GM12878 (cell line): Measurements from ENCODE around the gene LGMN. TPM values are rescaled to one million over a fixed set of nuclear protein-coding genes. Genes with fewer than 3 reads are reported as not detected.

Experiments
- ATAC-seq: fragments of 200-7000 bp; cut with Tn5 transposase; 3 replicates; pipeline ENCODE4 v1.9.1; 2020; ENCODE audit warnings: mild to moderate bottlenecking, moderate library complexity
- BruUV-seq: library from RNA; stranded (reverse); fragments of 400-500 nt; replicated peaks from 2 replicates; lab custom pipeline; 2021; lab: Mats Ljungman, UMichigan
- CTCF ChIA-PET: fragments of 300-600 bp; sonication (Branson Sonifier 250); formaldehyde crosslinking; extraction: SDS; loops from one replicate; lab custom pipeline; 2021; ENCODE audit warnings: inconsistent platforms; lab: Yijun Ruan, JAX
- POLR2A ChIA-PET: fragments of 350-600 bp; formaldehyde crosslinking; extraction: SDS; loops from one replicate; lab custom pipeline; 2021; ENCODE audit warnings: inconsistent platforms; lab: Charles Lee
- RAD21 ChIA-PET: fragments of 300-600 bp; sonication (Branson Sonifier 250); formaldehyde crosslinking; loops from one replicate; lab custom pipeline; 2023; ENCODE audit warnings: antibody characterized with exemption; ENCODE audit not compliant: unreplicated experiment; lab: Charles Lee
- SMC1A ChIA-PET: fragments of 300-600 bp; sonication (Branson Sonifier 250); formaldehyde crosslinking; loops from one replicate; lab custom pipeline; 2023; ENCODE audit not compliant: unreplicated experiment, uncharacterized antibody; lab: Charles Lee
- DNase-seq: peaks from one replicate; pipeline ENCODE4 v3.0.0-alpha.2; 2011; ENCODE audit warnings: low read depth, low spot score
- FAIRE-seq: peaks from 3 replicates; lab custom pipeline; 2011; peaks lifted over from hg19 to GRCh38; lab: Jason Lieb, UNC
- H2AFZ ChIP-seq: 2 replicates; pipeline ENCODE4 v1.6.0; 2011; ENCODE audit warnings: low read depth, low read length, control low read depth; ENCODE audit not compliant: control insufficient read depth
- H3K27ac ChIP-seq: 2 replicates; pipeline ENCODE4 v1.5.1; 2011; ENCODE audit warnings: control low read depth; ENCODE audit not compliant: control insufficient read depth, insufficient read depth
- H3K27me3 ChIP-seq, 2 experiments: replicated peaks in 1 of 2; 2 replicates each; pipeline versions ENCODE4 v1.6.0 to v1.6.1; 2011; ENCODE audit warnings: low read length in 1 of 2; ENCODE audit not compliant: control insufficient read depth in 2 of 2, insufficient read depth in 2 of 2
- H3K36me3 ChIP-seq, 2 experiments: 2 replicates each; pipeline ENCODE4 v1.5.1; 2011; ENCODE audit warnings: low read length in 1 of 2; ENCODE audit not compliant: control insufficient read depth in 2 of 2, insufficient read depth in 2 of 2
- H3K4me1 ChIP-seq: 2 replicates; pipeline ENCODE4 v1.6.1; 2011; ENCODE audit warnings: mild to moderate bottlenecking, low read length, moderate library complexity, mixed read lengths; ENCODE audit not compliant: control insufficient read depth, insufficient read depth
- H3K4me2 ChIP-seq: 2 replicates; pipeline ENCODE4 v1.6.0; 2011; ENCODE audit warnings: control low read depth; ENCODE audit not compliant: control insufficient read depth, insufficient read depth
- H3K4me3 ChIP-seq: fragments of 200-600 bp; sonication (generic); 2 replicates; pipeline ENCODE4 v1.5.1; 2016
- H3K79me2 ChIP-seq: 2 replicates; pipeline ENCODE4 v1.6.0; 2011; ENCODE audit warnings: low read length; ENCODE audit not compliant: control insufficient read depth, insufficient read depth
- H3K9ac ChIP-seq: 2 replicates; pipeline ENCODE4 v1.8.0; 2011; ENCODE audit warnings: low read length, control low read depth, mixed read lengths; ENCODE audit not compliant: control insufficient read depth, insufficient read depth
- H3K9me3 ChIP-seq: replicated peaks from 3 replicates; pipeline ENCODE4 v1.5.1; 2011; ENCODE audit warnings: mild to moderate bottlenecking, low read length; ENCODE audit not compliant: control insufficient read depth, insufficient read depth
- H4K20me1 ChIP-seq: 2 replicates; pipeline ENCODE4 v1.6.0; 2011; ENCODE audit not compliant: control insufficient read depth, insufficient read depth
- ASH2L ChIP-seq: fragments of 300-600, 200-600 bp; sonication (generic); IDR thresholded peaks from 2 replicates; pipeline ENCODE4 v1.6.1; 2017; ENCODE audit warnings: low read depth, mild to moderate bottlenecking, borderline replicate concordance
- BMI1 ChIP-seq: fragments of 450-650 bp; IDR thresholded peaks from 2 replicates; pipeline ENCODE4 v1.6.1; 2016; ENCODE audit warnings: mild to moderate bottlenecking, moderate library complexity, borderline replicate concordance
- IKZF1 ChIP-seq: fragments of 450-650 bp; conservative IDR thresholded peaks from 2 replicates; pipeline ENCODE4 v1.6.1; 2017; ENCODE audit warnings: antibody characterized with exemption, mild to moderate bottlenecking
- MEF2B ChIP-seq: fragments of 450-650 bp; IDR thresholded peaks from 2 replicates; pipeline ENCODE4 v1.6.1; 2018; ENCODE audit warnings: mild to moderate bottlenecking, moderate library complexity; ENCODE audit not compliant: partially characterized antibody, poor library complexity, severe bottlenecking
- POU2F2 ChIP-seq: IDR thresholded peaks from 3 replicates; pipeline ENCODE4 v1.6.1; 2011; ENCODE audit warnings: low read depth, mild to moderate bottlenecking, low read length, borderline replicate concordance
- RUNX3 ChIP-seq: IDR thresholded peaks from 2 replicates; pipeline ENCODE4 v1.6.1; 2012; ENCODE audit warnings: low read length, inconsistent platforms
- STAT3 ChIP-seq: IDR thresholded peaks from 2 replicates; pipeline ENCODE4 v1.6.1; 2011; ENCODE audit warnings: low read depth, low read length, improper control_type of control experiment
- TCF12 ChIP-seq: IDR thresholded peaks from 2 replicates; pipeline ENCODE4 v1.6.1; 2011; ENCODE audit warnings: low read depth, mild to moderate bottlenecking, low read length
- WGBS: methylation state at CpG from one replicate; pipeline ENCODE4 v1.1.6; 2016; ENCODE audit warnings: low lambda C conversion rate; ENCODE audit not compliant: insufficient replicate concordance, insufficient coverage; ENCODE audit errors: missing lambda C conversion rate; 5-methylcytosine and 5-hydroxymethylcytosine counted together
- in situ Hi-C: fragments of 300-500 bp; cut with MboI; formaldehyde crosslinking; loops from 9 replicates; pipeline ENCODE4 v1.14.3; 2018; ENCODE audit warnings: mixed read lengths
- intact Hi-C: fragments of 100-400 bp; cut with micrococcal nuclease; formaldehyde crosslinking; loops from one replicate; pipeline ENCODE4 v1.14.2; 2022; ENCODE audit not compliant: unreplicated experiment
- polyA plus RNA-seq, 11 experiments: library from polyadenylated mRNA; depleted of rRNA in 4 of 11; unstranded in 6 of 11; stranded (reverse) in 5 of 11; fragments of >200 nt; fragmentation: Nextera tagmentation in 4 of 11; fragmentation: Illumina TruSeq in 1 of 11; extraction: Ambion mirVana in 4 of 11; extraction: Trizol in 1 of 11; gene quantifications; 1 replicate in 1 of 11; 2 replicates in 10 of 11; pipeline versions ENCODE4 v1.2.1 to v1.2.3, GENCODE V29; 2011 to 2016; ENCODE audit warnings: inconsistent platforms in 2 of 11, missing spikeins in 2 of 11, low read depth in 1 of 11
- total RNA-seq, 4 experiments: library from RNA; depleted of rRNA in 3 of 4; stranded (reverse); fragments of >200 nt in 3 of 4; fragmentation: Illumina TruSeq in 1 of 4; extraction: Trizol in 1 of 4; gene quantifications; 2 replicates each; pipeline versions ENCODE4 v1.2.1 to v1.2.3, GENCODE V29; 2013 to 2021
- TF ChIP-seq, protein P1 (sequence below): fragments of 150-350 bp; IDR thresholded peaks from 2 replicates; pipeline ENCODE4 v1.6.1; 2016; ENCODE audit warnings: low read depth, low read length
- TF ChIP-seq, protein P2 (sequence below): IDR thresholded peaks from 2 replicates; pipeline ENCODE4 v1.6.1; 2012; ENCODE audit warnings: low read length, inconsistent platforms
- TF ChIP-seq, protein P3 (sequence below): fragments of 450-650 bp; IDR thresholded peaks from 2 replicates; pipeline ENCODE4 v1.6.1; 2017; ENCODE audit warnings: mild to moderate bottlenecking, moderate library complexity

LGMN gene
- total and polyA plus RNA-seq, 10 of the 15 experiments (the other 5 are each of a cell fraction or from before 2014, with no cell fraction given): 0.71 to 192 (median 3.9) TPM

DNA sequence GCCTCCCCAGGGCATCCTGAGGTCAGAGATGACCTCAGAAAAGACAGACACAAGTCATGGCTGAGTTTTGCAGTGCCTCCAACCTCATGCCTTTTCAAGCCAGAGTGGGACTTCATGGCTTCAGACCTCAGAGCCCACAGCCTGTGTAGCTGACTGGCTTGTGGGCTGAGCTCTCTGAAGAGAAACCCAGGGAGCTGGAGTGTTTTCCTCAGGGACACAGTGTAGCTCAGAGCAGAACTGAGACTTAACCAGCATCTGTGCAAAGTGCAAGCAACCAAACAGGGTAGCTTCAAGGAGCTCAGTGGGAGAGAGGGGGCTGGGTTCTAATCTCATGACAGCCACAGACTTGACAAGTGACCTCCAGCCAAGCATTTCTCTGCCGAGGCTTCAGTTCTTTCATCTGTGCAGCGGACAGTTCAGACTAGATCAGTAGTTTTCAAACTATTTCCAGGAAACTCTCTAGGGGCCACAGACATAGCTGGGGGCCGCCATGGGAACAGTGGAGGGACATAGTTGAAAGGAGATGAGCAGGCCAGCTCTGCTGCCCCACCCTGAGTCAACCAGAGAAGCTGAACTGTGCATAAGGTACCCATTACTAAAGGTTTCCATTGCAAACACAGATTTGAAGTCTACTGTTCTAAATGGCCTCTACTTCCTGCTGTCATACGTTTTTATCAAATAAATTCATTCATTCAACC lies 80.0 kb downstream of the LGMN start:
- Histone ChIP-seq H2AFZ (no peak overlapping the region), H4K20me1 (no peaks in the 10 kb centered on the region), H3K27ac (peak overlapping the region; percentile 4; the same call in 1 of the 2 replicates), H3K9me3 (no peaks in the 10 kb centered on the region; the same call in 2 of the 3 replicates), H3K36me3 (peaks cover 0 to 4% of the 10 kb centered on the region in 2 experiments; a peak in 1 of 4 replicates), H3K4me2 (no peak overlapping the region), H3K4me1 (peaks cover 27% of the 10 kb centered on the region), H3K27me3 (no peaks in the 10 kb centered on the region), H3K79me2 (no peaks in the 10 kb centered on the region), H3K9ac (no peak overlapping the region), H3K4me3 (no peak overlapping the region)
- ChIA-PET SMC1A (interaction anchor here (0.6 to 1.9 kb wide), 10 partner anchors 8 to 411 kb away, joined by 3 to 9 read pairs (median 4); no protein-coding TSS in a partner anchor), CTCF (interaction anchor here (1.0 to 1.8 kb wide), 7 partner anchors 9 to 207 kb away, joined by 3 to 12 read pairs (median 4); no protein-coding TSS in a partner anchor), POLR2A (interaction anchor here (1.2 to 1.6 kb wide), 3 partner anchors 8 to 35 kb away, joined by 3 to 8 read pairs (median 5); no protein-coding TSS in a partner anchor), RAD21 (interaction anchor here (1.0 to 1.3 kb wide), 6 partner anchors 8 to 154 kb away, joined by 3 to 13 read pairs (median 6); no protein-coding TSS in a partner anchor)
- peak; percentile 59 for ATAC-seq
- intact Hi-C loops (no loop called here), in situ Hi-C loops (no loop called here)
- WGBS: 8% methylated on average over 4 of the region's 4 CpGs
- BruUV-seq: no TSS peak
- FAIRE-seq: no peak
- DNase-seq: no peak
- TF ChIP-seq STAT3: no peak
- no peak for TF ChIP-seq BMI1
- no peak for TF ChIP-seq TCF12
- TF ChIP-seq, protein P1, sequence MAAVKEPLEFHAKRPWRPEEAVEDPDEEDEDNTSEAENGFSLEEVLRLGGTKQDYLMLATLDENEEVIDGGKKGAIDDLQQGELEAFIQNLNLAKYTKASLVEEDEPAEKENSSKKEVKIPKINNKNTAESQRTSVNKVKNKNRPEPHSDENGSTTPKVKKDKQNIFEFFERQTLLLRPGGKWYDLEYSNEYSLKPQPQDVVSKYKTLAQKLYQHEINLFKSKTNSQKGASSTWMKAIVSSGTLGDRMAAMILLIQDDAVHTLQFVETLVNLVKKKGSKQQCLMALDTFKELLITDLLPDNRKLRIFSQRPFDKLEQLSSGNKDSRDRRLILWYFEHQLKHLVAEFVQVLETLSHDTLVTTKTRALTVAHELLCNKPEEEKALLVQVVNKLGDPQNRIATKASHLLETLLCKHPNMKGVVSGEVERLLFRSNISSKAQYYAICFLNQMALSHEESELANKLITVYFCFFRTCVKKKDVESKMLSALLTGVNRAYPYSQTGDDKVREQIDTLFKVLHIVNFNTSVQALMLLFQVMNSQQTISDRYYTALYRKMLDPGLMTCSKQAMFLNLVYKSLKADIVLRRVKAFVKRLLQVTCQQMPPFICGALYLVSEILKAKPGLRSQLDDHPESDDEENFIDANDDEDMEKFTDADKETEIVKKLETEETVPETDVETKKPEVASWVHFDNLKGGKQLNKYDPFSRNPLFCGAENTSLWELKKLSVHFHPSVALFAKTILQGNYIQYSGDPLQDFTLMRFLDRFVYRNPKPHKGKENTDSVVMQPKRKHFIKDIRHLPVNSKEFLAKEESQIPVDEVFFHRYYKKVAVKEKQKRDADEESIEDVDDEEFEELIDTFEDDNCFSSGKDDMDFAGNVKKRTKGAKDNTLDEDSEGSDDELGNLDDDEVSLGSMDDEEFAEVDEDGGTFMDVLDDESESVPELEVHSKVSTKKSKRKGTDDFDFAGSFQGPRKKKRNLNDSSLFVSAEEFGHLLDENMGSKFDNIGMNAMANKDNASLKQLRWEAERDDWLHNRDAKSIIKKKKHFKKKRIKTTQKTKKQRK: no peak
- TF ChIP-seq IKZF1: peak; percentile 30; the same call in 1 of the 2 replicates
- TF ChIP-seq RUNX3: peak; percentile 21; the same call in 1 of the 2 replicates
- TF ChIP-seq, protein P2, sequence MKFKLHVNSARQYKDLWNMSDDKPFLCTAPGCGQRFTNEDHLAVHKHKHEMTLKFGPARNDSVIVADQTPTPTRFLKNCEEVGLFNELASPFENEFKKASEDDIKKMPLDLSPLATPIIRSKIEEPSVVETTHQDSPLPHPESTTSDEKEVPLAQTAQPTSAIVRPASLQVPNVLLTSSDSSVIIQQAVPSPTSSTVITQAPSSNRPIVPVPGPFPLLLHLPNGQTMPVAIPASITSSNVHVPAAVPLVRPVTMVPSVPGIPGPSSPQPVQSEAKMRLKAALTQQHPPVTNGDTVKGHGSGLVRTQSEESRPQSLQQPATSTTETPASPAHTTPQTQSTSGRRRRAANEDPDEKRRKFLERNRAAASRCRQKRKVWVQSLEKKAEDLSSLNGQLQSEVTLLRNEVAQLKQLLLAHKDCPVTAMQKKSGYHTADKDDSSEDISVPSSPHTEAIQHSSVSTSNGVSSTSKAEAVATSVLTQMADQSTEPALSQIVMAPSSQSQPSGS: no peak
- TF ChIP-seq, protein P3, sequence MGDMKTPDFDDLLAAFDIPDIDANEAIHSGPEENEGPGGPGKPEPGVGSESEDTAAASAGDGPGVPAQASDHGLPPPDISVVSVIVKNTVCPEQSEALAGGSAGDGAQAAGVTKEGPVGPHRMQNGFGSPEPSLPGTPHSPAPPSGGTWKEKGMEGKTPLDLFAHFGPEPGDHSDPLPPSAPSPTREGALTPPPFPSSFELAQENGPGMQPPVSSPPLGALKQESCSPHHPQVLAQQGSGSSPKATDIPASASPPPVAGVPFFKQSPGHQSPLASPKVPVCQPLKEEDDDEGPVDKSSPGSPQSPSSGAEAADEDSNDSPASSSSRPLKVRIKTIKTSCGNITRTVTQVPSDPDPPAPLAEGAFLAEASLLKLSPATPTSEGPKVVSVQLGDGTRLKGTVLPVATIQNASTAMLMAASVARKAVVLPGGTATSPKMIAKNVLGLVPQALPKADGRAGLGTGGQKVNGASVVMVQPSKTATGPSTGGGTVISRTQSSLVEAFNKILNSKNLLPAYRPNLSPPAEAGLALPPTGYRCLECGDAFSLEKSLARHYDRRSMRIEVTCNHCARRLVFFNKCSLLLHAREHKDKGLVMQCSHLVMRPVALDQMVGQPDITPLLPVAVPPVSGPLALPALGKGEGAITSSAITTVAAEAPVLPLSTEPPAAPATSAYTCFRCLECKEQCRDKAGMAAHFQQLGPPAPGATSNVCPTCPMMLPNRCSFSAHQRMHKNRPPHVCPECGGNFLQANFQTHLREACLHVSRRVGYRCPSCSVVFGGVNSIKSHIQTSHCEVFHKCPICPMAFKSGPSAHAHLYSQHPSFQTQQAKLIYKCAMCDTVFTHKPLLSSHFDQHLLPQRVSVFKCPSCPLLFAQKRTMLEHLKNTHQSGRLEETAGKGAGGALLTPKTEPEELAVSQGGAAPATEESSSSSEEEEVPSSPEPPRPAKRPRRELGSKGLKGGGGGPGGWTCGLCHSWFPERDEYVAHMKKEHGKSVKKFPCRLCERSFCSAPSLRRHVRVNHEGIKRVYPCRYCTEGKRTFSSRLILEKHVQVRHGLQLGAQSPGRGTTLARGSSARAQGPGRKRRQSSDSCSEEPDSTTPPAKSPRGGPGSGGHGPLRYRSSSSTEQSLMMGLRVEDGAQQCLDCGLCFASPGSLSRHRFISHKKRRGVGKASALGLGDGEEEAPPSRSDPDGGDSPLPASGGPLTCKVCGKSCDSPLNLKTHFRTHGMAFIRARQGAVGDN: no peak
- TF ChIP-seq ASH2L: no peak
- peak; percentile 36 for TF ChIP-seq MEF2B
- no peak for TF ChIP-seq POU2F2
